LNCaP clone FGC (cell line): Measurements from ENCODE around the gene RPS6KB2.

Source experiments
- DNase-seq: peaks from one replicate; pipeline ENCODE4 v3.0.0-alpha.2; 2011; ENCODE audit warnings: low read depth
- H3K4me3 ChIP-seq: 2 replicates; pipeline ENCODE4 v1.5.1; 2011; ENCODE audit warnings: mild to moderate bottlenecking, low read depth, low read length, control low read depth
- CTCF ChIP-seq: IDR thresholded peaks from 2 replicates; pipeline ENCODE4 v1.5.1; 2012; ENCODE audit warnings: mild to moderate bottlenecking; ENCODE audit not compliant: control insufficient read depth, insufficient read depth; ENCODE audit errors: extremely low read depth

RPS6KB2 gene

DNA sequence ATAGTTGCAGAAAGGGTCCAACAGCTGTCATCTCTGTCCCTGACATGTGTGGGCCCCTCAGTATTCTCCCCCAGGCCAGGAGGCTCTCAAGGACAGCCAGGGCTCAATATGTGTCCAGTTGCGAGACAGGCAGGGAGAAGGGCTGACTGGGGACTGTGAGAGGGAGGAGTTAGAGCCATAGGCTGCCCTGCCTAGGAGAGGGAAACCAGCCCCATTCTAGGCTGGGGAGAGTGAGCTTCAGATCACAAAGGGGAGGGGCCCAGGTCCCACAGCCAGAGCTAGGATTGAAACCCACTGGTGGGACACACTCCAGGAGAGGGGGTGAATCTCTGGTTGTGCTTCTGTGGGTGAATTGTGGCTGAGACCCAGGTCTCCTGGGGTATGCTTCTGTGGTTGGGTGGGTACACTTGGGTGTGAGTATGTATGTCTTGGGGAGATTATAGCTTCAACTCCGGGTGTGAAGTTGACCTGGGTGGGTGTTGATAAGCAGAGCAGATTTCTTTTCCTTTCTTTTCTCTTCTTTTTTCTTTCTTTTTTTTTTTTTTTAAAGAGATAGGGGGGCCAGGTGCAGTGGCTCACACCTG lies 14.9 kb upstream of the RPS6KB2 start:
- no peak for DNase-seq
- no peak for TF ChIP-seq CTCF
- H3K4me3 ChIP-seq = no peak overlapping the region

DNA sequence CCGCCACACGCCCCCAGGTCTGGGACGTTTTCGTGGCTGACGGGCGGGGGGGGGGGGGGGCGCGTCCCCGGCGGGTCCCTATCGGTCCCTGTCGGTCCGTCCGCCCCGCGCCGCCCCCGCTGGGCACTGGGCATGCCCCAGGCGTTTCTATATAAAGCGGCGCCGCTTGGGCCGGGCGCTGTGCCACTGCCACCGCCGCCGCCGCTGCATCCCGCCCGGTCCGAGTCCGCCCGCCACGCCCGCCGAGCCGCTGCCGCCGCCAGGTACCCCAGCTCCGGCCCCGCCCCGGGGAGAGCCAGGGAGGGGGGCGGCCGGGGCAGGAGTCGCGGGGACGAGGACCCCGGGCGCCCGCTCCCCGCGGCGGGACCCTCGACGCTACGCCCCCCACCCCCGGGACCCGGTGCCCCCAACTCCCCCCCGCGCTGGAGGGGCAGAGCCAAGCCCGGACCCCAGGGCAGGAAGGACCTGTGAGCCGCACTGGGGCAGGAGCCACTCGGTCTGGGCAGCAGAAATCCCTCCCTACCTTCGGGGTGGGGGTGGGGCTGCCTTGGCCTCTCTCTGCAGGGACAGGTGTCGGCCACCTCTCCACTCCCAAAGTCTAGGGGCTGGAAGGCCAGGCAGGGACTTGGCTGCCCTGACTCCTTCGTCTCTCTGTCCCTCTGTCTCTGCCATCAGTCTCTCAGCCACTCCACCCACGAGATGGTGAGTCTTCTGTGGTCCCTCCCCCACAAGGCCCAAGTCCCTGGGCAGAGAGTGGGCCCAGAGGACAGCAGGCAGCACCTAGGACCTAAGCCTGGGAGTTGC lies 12.6 kb upstream of the RPS6KB2 start, which contains the start of gene CARNS1:
TSS of gene CARNS1 (plus strand) at position 178 of the 804 bp plus-strand sequence. CDS start at position 700, 522 bp downstream.
- TF ChIP-seq CTCF = no peak
- no peak for DNase-seq
- H3K4me3 ChIP-seq = peak within 1 kb of the TSS; percentile 41

- TF ChIP-seq CTCF = no peak
- peak; percentile 59 for DNase-seq
These were observed 11.6 kb upstream of the RPS6KB2 start for GRCh38 chr11:67416416-67417335.

GRCh38 chr11:67417425-67417824 lies 10.9 kb upstream of the RPS6KB2 start:
- TF ChIP-seq CTCF = no peak
- no peak for DNase-seq
- no peak overlapping the region for H3K4me3 ChIP-seq

More at GRCh38 chr11:67416416-67417335, 11.6 kb upstream of the RPS6KB2 start:
- no peak overlapping the region for H3K4me3 ChIP-seq

GRCh38 chr11:67418476-67419281 lies 9.6 kb upstream of the RPS6KB2 start:
- DNase-seq = peak; percentile 52
- no peak for TF ChIP-seq CTCF
- peak overlapping the region; percentile 21 for H3K4me3 ChIP-seq
